Measurements from ENCODE around the gene DNAJB13.

DNAJB13 gene

GRCh38 chr11:73989156-73989555 is 38.3 kb downstream of the DNAJB13 start:
- H3K9me3 ChIP-seq (ENCODE audit: control insufficient read depth in 2 of 2, low read length in 2 of 2), result no peaks in the 10 kb centered on the region
- H3K9ac ChIP-seq (ENCODE audit: low read length in 2 of 2), result no peak overlapping the region
- H3K27me3 ChIP-seq (ENCODE audit: control insufficient read depth in 1 of 2, insufficient read depth in 2 of 2, low read length in 2 of 2), result no peaks in the 10 kb centered on the region
- H3K4me3 ChIP-seq (ENCODE audit: low read length in 2 of 2), result no peak overlapping the region
- peaks cover under 1% of the 10 kb centered on the region for H3K4me1 ChIP-seq (ENCODE audit: control insufficient read depth, insufficient read depth, low read length)
- H3K36me3 ChIP-seq (ENCODE audit: control insufficient read depth in 2 of 2, insufficient read depth in 2 of 2, low read length in 2 of 2), result no peaks in the 10 kb centered on the region
- H3K27ac ChIP-seq (ENCODE audit: low read length), result no peak overlapping the region

DNA sequence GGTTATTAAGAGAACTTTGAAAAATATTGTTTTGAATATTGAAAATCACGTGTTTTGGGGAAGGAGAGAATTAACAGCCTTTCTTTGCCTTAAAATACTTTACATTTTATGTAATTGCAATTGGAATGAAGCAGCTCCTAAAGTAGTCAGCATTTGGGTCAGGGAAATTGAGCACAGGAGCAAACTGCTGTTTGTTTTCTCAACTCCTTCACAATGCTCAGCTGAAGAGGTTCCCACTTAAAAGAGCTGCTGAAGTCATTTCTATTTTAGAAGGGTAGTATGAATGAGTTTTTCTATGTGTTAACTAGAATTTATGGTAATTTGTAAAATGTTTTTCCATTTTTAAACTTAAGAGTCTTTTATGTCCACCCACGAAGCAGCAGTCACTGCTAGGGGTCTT is 39.9 kb downstream of the DNAJB13 start:
- H3K4me3 ChIP-seq (ENCODE audit: low read length in 2 of 2), result no peak overlapping the region
- no peaks in the 10 kb centered on the region for H3K9me3 ChIP-seq (ENCODE audit: control insufficient read depth in 2 of 2, low read length in 2 of 2)
- no peaks in the 10 kb centered on the region for H3K27me3 ChIP-seq (ENCODE audit: control insufficient read depth in 1 of 2, insufficient read depth in 2 of 2, low read length in 2 of 2)
- H3K36me3 ChIP-seq (ENCODE audit: control insufficient read depth in 2 of 2, insufficient read depth in 2 of 2, low read length in 2 of 2), result no peaks in the 10 kb centered on the region
- H3K27ac ChIP-seq (ENCODE audit: low read length), result no peak overlapping the region
- H3K4me1 ChIP-seq (ENCODE audit: control insufficient read depth, insufficient read depth, low read length), result no peaks in the 10 kb centered on the region
- no peak overlapping the region for H3K9ac ChIP-seq (ENCODE audit: low read length in 2 of 2)

DNA sequence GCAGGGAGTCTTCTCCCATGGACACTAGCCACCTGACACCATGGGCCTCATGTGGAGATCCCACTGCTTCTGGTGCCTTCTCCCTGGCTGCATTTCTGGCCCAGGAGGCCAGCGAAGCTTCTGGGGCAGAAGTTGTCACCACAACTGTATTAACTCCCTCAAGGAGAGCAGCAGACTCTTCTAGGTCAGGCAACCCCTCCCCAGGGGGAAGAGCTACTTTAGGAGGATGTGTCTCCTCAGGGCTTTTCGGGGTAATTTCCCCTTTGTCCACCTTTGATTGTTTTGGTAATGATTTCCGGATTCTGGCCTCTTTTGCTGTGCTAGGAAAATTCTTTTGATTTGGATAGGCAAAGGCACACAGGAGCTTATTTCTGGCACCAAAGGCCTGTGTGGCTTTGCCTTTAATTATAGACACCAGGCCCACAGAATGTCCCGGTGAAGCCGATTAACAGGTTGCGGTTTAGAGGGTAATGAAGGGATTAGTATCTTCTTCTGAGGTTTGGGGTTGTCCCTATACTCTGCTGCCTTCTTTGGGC is 40.7 kb downstream of the DNAJB13 start:
- Histone ChIP-seq H3K36me3 (ENCODE audit: control insufficient read depth in 2 of 2, insufficient read depth in 2 of 2, low read length in 2 of 2) (no peaks in the 10 kb centered on the region), H3K4me1 (ENCODE audit: control insufficient read depth, insufficient read depth, low read length) (no peaks in the 10 kb centered on the region), H3K9ac (ENCODE audit: low read length in 2 of 2) (no peak overlapping the region), H3K4me3 (ENCODE audit: low read length in 2 of 2) (no peak overlapping the region), H3K27me3 (ENCODE audit: control insufficient read depth in 1 of 2, insufficient read depth in 2 of 2, low read length in 2 of 2) (no peaks in the 10 kb centered on the region), H3K27ac (ENCODE audit: low read length) (no peak overlapping the region), H3K9me3 (ENCODE audit: control insufficient read depth in 2 of 2, low read length in 2 of 2) (no peaks in the 10 kb centered on the region)

DNA sequence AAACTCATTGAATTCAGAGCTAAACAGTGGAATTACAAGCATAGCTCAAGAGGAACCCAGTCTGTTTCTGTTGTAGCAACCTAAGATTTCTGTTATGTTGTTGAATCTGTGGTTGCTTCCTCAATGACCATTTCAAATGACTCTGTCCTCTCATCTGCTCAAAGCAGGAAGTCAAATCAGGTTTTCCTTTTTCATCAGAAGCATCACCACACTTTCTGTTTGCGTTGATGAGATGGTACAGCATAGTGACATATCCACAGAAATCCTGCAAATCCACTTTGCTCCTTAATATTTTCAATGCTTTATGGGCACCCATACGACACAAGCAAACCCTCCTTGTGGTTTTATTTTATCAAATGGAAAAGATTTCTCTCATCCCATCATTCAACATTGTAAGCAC is 44.4 kb downstream of the DNAJB13 start:
- Histone ChIP-seq H3K36me3 (ENCODE audit: control insufficient read depth in 2 of 2, insufficient read depth in 2 of 2, low read length in 2 of 2) (no peaks in the 10 kb centered on the region), H3K4me3 (ENCODE audit: low read length in 2 of 2) (no peak overlapping the region), H3K4me1 (ENCODE audit: control insufficient read depth, insufficient read depth, low read length) (no peaks in the 10 kb centered on the region), H3K9ac (ENCODE audit: low read length in 2 of 2) (no peak overlapping the region), H3K27me3 (ENCODE audit: control insufficient read depth in 1 of 2, insufficient read depth in 2 of 2, low read length in 2 of 2) (no peaks in the 10 kb centered on the region), H3K9me3 (ENCODE audit: control insufficient read depth in 2 of 2, low read length in 2 of 2) (no peaks in the 10 kb centered on the region), H3K27ac (ENCODE audit: low read length) (no peak overlapping the region)

DNA sequence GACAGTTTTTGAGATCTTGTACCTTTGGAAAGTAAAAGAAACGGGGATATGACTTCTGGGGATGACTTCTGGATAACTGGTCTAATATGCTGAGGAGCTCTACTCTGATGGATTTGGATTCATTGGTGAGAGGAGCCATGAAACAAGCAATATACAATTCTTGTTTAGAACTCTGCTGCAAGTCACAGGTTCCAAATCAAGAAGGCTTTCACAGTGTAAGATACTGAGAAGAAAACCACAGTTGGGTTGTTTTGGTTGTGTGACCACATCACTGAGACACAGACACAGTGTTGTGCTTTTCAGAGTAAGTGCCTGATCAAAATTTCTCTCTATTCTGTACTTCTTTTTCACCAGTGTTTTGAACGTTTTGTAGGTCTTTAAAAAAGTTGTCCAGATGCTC is 44.9 kb downstream of the DNAJB13 start:
- H3K4me1 ChIP-seq (ENCODE audit: control insufficient read depth, insufficient read depth, low read length), result no peaks in the 10 kb centered on the region
- H3K9ac ChIP-seq (ENCODE audit: low read length in 2 of 2), result no peak overlapping the region
- H3K27ac ChIP-seq (ENCODE audit: low read length), result no peak overlapping the region
- no peaks in the 10 kb centered on the region for H3K36me3 ChIP-seq (ENCODE audit: control insufficient read depth in 2 of 2, insufficient read depth in 2 of 2, low read length in 2 of 2)
- H3K27me3 ChIP-seq (ENCODE audit: control insufficient read depth in 1 of 2, insufficient read depth in 2 of 2, low read length in 2 of 2), result no peaks in the 10 kb centered on the region
- no peaks in the 10 kb centered on the region for H3K9me3 ChIP-seq (ENCODE audit: control insufficient read depth in 2 of 2, low read length in 2 of 2)
- no peak overlapping the region for H3K4me3 ChIP-seq (ENCODE audit: low read length in 2 of 2)

DNA sequence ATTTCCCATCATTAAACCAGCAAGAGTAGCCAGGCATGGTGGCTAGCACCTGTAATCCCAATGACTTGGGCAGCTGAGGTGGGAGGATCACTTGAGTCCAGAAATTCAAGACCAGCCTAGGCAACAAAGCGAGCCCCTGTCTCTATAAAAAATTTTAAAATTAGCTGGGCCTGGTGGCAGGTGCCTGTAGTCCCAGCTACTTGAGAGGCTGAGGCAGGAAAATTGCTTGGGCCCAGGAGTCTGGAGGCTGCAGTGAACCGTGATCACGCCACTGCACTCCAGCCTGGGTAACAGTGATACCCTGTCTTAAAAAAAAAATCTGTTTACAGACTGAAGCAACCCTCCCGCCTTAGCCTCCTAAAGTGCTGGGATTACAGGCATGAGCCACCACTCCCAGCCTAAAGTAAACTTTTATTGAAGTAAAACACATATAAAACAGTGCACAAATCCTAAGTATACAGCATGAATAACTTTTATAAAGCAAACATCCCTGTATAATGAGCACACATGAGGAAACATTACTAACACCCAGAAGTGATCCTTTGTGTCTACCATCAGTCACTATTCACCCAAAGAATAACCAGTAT is 45.4 kb downstream of the DNAJB13 start:
- Histone ChIP-seq H3K27ac (ENCODE audit: low read length) (no peak overlapping the region), H3K4me3 (ENCODE audit: low read length in 2 of 2) (no peak overlapping the region), H3K36me3 (ENCODE audit: control insufficient read depth in 2 of 2, insufficient read depth in 2 of 2, low read length in 2 of 2) (peaks cover 0 to 2% of the 10 kb centered on the region in 2 donors), H3K9me3 (ENCODE audit: control insufficient read depth in 2 of 2, low read length in 2 of 2) (no peaks in the 10 kb centered on the region), H3K4me1 (ENCODE audit: control insufficient read depth, insufficient read depth, low read length) (no peaks in the 10 kb centered on the region), H3K27me3 (ENCODE audit: control insufficient read depth in 1 of 2, insufficient read depth in 2 of 2, low read length in 2 of 2) (no peaks in the 10 kb centered on the region), H3K9ac (ENCODE audit: low read length in 2 of 2) (no peak overlapping the region)

GRCh38 chr11:73997120-73997770 is 46.4 kb downstream of the DNAJB13 start:
- H3K36me3 ChIP-seq (ENCODE audit: control insufficient read depth in 2 of 2, insufficient read depth in 2 of 2, low read length in 2 of 2), result peaks cover 0 to 4% of the 10 kb centered on the region in 2 donors
- H3K4me1 ChIP-seq (ENCODE audit: control insufficient read depth, insufficient read depth, low read length), result no peaks in the 10 kb centered on the region
- no peaks in the 10 kb centered on the region for H3K27me3 ChIP-seq (ENCODE audit: control insufficient read depth in 1 of 2, insufficient read depth in 2 of 2, low read length in 2 of 2)
- no peaks in the 10 kb centered on the region for H3K9me3 ChIP-seq (ENCODE audit: control insufficient read depth in 2 of 2, low read length in 2 of 2)
- no peak overlapping the region for H3K9ac ChIP-seq (ENCODE audit: low read length in 2 of 2)
- H3K27ac ChIP-seq (ENCODE audit: low read length), result no peak overlapping the region
- H3K4me3 ChIP-seq (ENCODE audit: low read length in 2 of 2), result no peak overlapping the region

DNA sequence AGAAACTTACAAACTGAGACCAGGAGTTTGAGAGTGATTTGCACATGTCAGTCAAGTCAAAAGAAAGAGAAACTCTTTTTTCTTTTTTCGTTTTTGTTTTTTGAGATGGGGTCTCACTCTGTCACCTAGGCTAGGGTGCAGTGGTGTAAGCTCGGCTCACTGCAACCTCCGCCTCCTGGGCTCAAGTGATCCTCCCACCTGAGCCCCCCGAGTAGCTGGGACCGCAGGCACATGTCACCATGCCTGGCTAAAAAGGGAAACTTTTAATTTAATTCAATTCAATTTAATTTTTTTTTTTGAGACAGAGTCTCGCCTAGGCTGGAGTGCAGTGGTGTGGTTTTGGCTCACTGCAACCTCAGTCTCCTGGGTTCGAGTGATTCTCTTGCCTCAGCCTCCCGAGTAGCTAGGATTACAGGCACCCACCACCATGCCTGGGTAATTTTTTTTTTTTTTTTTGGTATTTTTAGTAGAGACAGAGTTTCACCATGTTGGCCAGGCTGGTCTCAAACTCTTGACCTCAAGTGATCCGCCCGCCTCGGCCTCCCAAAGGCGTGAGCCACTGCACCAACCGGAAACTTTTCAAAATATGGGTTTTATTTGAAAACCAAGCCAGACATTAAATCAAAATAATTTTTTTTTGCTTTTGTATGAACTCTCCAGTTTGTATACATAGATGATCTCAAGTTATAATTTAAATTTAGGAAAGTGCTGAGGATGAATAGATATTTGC is 48.2 kb downstream of the DNAJB13 start:
- no peak overlapping the region for H3K4me3 ChIP-seq (ENCODE audit: low read length in 2 of 2)
- no peak overlapping the region for H3K27ac ChIP-seq (ENCODE audit: low read length)
- no peaks in the 10 kb centered on the region for H3K4me1 ChIP-seq (ENCODE audit: control insufficient read depth, insufficient read depth, low read length)
- no peaks in the 10 kb centered on the region for H3K27me3 ChIP-seq (ENCODE audit: control insufficient read depth in 1 of 2, insufficient read depth in 2 of 2, low read length in 2 of 2)
- H3K36me3 ChIP-seq (ENCODE audit: control insufficient read depth in 2 of 2, insufficient read depth in 2 of 2, low read length in 2 of 2), result peaks cover 10 to 16% of the 10 kb centered on the region in 2 donors
- no peaks in the 10 kb centered on the region for H3K9me3 ChIP-seq (ENCODE audit: control insufficient read depth in 2 of 2, low read length in 2 of 2)
- H3K9ac ChIP-seq (ENCODE audit: low read length in 2 of 2), result no peak overlapping the region

DNA sequence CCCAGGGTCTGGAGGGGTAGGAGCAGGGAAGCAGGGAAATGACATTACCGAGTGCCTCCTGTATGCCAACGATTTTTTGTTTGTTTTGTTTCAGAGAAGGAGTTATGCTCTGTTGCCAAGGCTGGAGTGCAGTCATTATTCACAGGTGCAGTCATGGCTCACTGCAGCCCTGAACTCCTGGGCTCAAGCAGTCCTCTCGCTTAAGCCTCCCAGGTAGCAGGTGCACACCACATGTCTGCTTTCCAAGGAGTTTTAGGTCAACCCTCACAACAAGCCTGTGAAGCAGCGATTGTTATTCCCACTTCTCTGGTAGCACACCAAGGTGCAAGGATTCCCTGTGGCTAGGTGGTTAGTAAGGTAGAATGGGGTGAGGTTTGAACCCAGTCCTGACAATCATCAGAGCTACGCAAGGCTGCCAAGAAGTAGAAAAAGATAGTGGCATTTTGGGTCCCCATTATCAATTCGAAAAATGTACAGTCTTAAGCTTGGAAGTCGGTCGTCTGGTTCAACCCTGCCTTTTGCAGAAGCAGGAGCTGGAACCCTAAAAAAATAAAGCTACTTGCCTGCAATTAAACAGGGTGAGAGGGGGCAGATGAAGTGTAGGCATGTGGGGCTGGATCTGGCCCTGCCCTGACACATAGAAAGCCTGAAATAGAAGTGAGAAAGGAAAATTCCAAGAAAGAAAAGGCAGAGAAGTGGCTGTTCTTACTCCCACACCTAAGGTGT is 48.9 kb downstream of the DNAJB13 start:
- no peak overlapping the region for H3K27ac ChIP-seq (ENCODE audit: low read length)
- H3K9me3 ChIP-seq (ENCODE audit: control insufficient read depth in 2 of 2, low read length in 2 of 2), result no peaks in the 10 kb centered on the region
- H3K9ac ChIP-seq (ENCODE audit: low read length in 2 of 2), result no peak overlapping the region
- no peaks in the 10 kb centered on the region for H3K4me1 ChIP-seq (ENCODE audit: control insufficient read depth, insufficient read depth, low read length)
- no peaks in the 10 kb centered on the region for H3K27me3 ChIP-seq (ENCODE audit: control insufficient read depth in 1 of 2, insufficient read depth in 2 of 2, low read length in 2 of 2)
- H3K4me3 ChIP-seq (ENCODE audit: low read length in 2 of 2), result no peak overlapping the region
- peaks cover 12 to 23% of the 10 kb centered on the region in 2 donors for H3K36me3 ChIP-seq (ENCODE audit: control insufficient read depth in 2 of 2, insufficient read depth in 2 of 2, low read length in 2 of 2)

GRCh38 chr11:74000307-74001133 is 49.7 kb downstream of the DNAJB13 start:
- no peak overlapping the region for H3K9ac ChIP-seq (ENCODE audit: low read length in 2 of 2)
- no peaks in the 10 kb centered on the region for H3K27me3 ChIP-seq (ENCODE audit: control insufficient read depth in 1 of 2, insufficient read depth in 2 of 2, low read length in 2 of 2)
- peaks cover 12 to 23% of the 10 kb centered on the region in 2 donors for H3K36me3 ChIP-seq (ENCODE audit: control insufficient read depth in 2 of 2, insufficient read depth in 2 of 2, low read length in 2 of 2)
- no peaks in the 10 kb centered on the region for H3K9me3 ChIP-seq (ENCODE audit: control insufficient read depth in 2 of 2, low read length in 2 of 2)
- H3K4me1 ChIP-seq (ENCODE audit: control insufficient read depth, insufficient read depth, low read length), result no peaks in the 10 kb centered on the region
- H3K27ac ChIP-seq (ENCODE audit: low read length), result no peak overlapping the region
- H3K4me3 ChIP-seq (ENCODE audit: low read length in 2 of 2), result no peak overlapping the region
